ENCODE results near the gene FGD2.

The FGD2 gene

GRCh38 chr6:37005827-37006567 is 542 bp downstream of the FGD2 start:
- TF ChIP-seq CTCF (IDR thresholded peaks at IDR 0.05): no peak

GRCh38 chr6:37006793-37007339 is 1.4 kb downstream of the FGD2 start:
- TF ChIP-seq CTCF (IDR thresholded peaks at IDR 0.05): no peak

DNA sequence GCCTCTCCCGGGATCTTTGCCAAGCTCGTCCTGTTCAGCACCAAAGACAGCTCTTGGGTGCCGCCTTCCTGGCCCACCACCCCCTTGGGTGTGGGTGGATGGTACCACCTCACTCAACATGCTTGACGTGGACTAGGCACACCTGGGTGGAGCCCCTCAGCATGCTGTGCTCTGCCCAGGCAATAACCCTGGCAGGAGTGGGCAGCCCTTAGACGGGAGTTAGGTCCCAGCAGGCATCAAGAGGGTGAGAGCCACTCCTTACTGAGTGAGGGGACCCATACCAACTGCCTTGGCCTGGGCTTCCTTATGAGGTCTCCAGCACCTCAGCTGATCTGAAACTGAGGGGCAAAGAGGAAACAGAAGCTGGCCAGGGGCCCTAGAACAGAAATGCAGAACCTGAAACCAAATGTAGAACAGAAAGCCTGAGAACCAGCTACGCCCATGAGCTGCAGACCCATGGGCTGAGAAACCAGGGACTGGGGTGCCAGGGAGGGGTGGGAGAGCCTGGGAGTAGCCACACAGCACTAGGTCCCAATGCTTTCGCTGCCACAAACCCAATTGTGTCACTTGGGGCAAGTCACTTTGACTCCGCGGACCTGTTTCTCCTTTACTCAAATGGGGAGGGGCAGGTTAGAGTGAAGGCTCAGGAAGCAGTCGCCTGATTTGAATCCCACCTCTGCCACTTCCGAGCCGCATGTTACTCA is 2.0 kb downstream of the FGD2 start:
- TF ChIP-seq CTCF (IDR thresholded peaks at IDR 0.05): no peak

DNA sequence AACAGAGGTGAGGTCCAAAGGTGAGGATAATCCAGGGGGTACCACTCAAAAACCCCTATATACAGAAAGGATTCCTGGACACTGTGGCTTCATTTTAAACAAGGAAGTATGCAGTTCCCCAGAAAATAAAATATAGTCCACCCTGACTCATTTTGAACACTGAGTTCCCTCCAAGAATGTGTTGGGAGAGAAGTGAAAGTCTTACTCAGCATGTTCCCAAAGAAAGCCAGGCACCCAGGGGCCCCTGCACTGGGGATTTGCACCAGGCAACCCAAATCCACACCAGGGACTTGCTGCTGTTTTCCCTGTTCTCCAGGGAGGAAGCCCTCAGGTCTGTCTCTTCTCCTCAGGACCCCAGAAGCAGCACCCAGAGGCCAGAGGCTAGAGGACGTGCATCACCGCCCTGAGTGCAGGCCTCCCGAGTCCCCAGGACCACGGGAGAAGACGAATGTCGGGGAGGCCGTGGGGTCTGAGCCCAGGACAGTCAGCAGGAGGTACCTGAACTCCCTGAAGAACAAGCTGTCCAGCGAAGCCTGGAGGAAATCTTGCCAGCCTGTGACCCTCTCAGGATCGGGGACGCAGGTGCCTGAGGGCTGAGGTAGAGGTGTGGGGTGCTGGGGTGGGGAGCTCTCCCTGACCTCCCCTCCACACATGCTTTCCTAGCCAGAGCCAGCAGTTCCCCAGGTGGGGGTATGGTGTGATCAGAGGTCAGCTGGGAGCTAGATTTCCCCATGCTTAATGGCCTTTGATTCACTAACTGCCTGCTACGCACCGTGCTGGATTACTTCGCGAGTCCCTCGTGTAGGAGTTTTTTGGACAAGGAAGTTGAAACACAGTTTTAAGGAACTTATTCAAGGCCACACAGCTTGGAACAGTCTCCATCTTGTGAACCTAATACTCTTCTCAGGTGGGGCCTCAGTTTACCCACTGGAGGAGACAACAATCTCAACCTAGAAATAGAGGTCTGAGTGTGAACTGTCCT is 3.3 kb downstream of the FGD2 start:
- no peak for TF ChIP-seq CTCF (IDR thresholded peaks at IDR 0.05)

DNA sequence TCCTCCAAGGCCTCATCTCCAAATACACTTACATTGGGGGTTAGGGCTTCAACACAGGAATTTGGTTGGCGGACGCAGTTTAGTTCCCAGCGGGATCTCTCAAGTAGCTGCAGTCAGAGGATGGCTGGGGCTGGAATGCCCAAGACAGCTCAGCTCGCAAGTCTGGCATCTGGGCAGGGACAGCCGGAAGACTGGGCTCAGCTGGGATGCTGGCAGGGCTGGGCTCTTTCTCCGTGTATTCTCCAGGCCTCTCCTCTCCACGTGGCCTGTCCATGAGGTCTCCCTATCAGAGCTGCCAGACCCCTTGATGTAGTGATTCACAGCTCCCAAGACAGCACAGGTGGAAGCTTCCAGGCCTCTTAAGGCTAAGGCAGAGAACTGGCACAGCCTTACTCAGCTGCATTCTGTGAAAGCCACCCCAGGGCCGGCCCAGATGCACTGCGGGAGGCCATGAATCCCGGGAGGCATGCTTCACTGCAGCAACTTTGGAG is 5.0 kb downstream of the FGD2 start:
- TF ChIP-seq CTCF (IDR thresholded peaks at IDR 0.05): no peak

DNA sequence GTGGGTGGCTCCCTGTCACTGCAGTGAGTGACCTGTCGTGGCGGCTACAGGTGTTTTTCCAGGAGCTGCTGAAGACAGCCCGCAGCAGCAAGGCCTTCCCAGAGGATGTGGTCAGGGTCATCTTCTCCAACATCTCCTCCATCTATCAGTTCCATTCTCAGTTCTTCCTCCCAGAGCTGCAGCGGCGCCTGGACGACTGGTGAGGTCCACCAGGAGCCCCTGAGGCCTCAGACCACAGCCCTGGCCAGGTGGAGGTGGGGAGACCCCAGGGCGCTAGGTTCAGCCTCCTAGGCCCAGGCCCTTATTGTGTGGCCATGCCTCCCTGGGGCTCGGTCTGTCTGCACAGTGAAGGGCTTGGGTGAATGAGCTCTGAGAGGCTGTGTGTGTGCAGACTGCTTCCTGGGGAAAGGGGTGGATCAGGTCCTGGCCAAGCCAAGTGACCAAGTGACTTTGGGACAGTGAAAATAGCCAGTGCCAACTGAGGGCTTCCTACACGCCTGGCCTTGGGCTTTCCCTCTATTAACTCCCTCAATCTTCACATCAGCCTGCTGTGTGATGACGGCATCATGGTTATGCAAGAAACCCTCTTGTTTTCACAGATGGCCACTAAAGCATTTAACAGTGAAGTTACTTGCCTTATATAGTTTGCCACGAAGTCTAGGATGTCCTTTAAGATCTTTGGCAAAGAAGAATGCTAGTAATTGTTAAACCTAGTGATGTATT is 6.4 kb downstream of the FGD2 start:
- TF ChIP-seq CTCF (IDR thresholded peaks at IDR 0.05): no peak
